Gastroesophageal sphincter (tissue), 3 donors: ENCODE data around the gene ESR1.

ENCODE experiments used
- CTCF ChIP-seq, 4 experiments: fragments of 200-600 bp in 2 of 4; fragments of 450-650 bp in 2 of 4; sonication (generic) in 1 of 4; IDR thresholded peaks; one replicate each; pipeline ENCODE4 v1.5.1; 2017 to 2019; ENCODE audit warnings: antibody characterized with exemption in 4 of 4, mild to moderate bottlenecking in 2 of 4, moderate library complexity in 2 of 4
- POLR2A ChIP-seq, 2 donors: fragments of 450-650 bp; IDR thresholded peaks; one replicate each; pipeline ENCODE4 v1.6.1; 2017; ENCODE audit warnings: antibody characterized with exemption in 2 of 2, mild to moderate bottlenecking in 2 of 2, moderate library complexity in 1 of 2
- POLR2AphosphoS5 ChIP-seq: sonication (generic); formaldehyde crosslinking; IDR thresholded peaks from one replicate; pipeline ENCODE4 v1.6.1; 2017; ENCODE audit warnings: antibody characterized with exemption

GRCh38 chr6:152146385-152146784 is 338.9 kb downstream of the ESR1 start:
- TF ChIP-seq CTCF (IDR thresholded peaks at IDR 0.05) = no peak
- TF ChIP-seq POLR2A (IDR thresholded peaks at IDR 0.05) = no peak
- TF ChIP-seq POLR2AphosphoS5 = no peak
